Lower leg skin (tissue), 3 donors: Measurements from ENCODE around the gene SALL1.

Experiments used
- POLR2A ChIP-seq, 2 donors: fragments of 450-650 bp; IDR thresholded peaks; one replicate each; pipeline ENCODE4 v1.6.1; 2016 to 2017; ENCODE audit warnings: antibody characterized with exemption in 2 of 2, mild to moderate bottlenecking in 1 of 2, moderate library complexity in 1 of 2
- TF ChIP-seq, protein P1 (sequence below), 3 donors: fragments of 450-650 bp; IDR thresholded peaks; one replicate each; pipeline ENCODE4 v1.5.1; 2016; ENCODE audit warnings: antibody characterized with exemption in 3 of 3, mild to moderate bottlenecking in 3 of 3, moderate library complexity in 2 of 3

DNA sequence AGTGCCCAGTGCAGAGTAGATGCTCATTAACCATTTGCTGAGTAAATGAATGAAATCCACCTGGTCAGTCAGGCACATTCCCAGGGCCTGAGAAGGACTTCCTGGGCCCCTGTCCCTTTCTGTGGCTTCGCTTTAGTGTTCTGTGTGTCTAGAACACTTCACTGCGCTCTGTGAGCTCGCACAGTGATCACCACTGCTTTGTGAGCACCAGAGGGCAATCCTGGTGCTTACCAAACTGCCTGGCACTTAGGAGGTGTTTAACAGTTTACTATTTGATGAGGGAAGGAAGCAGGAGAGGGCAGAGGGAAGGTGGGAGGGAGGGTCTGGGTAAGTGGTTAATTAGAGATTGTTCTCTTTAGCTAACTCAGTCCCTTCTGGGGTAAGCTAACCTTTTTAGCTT, 26.2 kb downstream of the SALL1 start:
- TF ChIP-seq, protein P1, sequence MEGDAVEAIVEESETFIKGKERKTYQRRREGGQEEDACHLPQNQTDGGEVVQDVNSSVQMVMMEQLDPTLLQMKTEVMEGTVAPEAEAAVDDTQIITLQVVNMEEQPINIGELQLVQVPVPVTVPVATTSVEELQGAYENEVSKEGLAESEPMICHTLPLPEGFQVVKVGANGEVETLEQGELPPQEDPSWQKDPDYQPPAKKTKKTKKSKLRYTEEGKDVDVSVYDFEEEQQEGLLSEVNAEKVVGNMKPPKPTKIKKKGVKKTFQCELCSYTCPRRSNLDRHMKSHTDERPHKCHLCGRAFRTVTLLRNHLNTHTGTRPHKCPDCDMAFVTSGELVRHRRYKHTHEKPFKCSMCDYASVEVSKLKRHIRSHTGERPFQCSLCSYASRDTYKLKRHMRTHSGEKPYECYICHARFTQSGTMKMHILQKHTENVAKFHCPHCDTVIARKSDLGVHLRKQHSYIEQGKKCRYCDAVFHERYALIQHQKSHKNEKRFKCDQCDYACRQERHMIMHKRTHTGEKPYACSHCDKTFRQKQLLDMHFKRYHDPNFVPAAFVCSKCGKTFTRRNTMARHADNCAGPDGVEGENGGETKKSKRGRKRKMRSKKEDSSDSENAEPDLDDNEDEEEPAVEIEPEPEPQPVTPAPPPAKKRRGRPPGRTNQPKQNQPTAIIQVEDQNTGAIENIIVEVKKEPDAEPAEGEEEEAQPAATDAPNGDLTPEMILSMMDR (IDR thresholded peaks at IDR 0.05), result no peak
- no peak for TF ChIP-seq POLR2A (IDR thresholded peaks at IDR 0.05)
